Stimulated activated naive CD8-positive, alpha-beta T cell treated with anti-CD3 and anti-CD28 coated beads, Interleukin-15, Interleukin-2, amounts not matched to agents 100 U/mL and 50 U/mL, for 24 hours (primary cell): ENCODE data around the gene GALNT16.
"Not testable (repeated sequence)": the region's sequence is repeated elsewhere in the genome, so short reads cannot be mapped to it uniquely, and the experiment has no call there.

ENCODE experiments used
- ATAC-seq: fragments of 150-1000 bp; cut with Tn5 transposase; one replicate; pipeline ENCODE4 v1.10.0; 2021
- DNase-seq: peaks from one replicate; pipeline ENCODE4 v3.0.0; 2021

The GALNT16 gene

GRCh38 chr14:69260190-69260860, 367 bp downstream of the GALNT16 start:
- DNase-seq, result peak; percentile 15
- ATAC-seq, result no peak

- peak; percentile 81 for ATAC-seq
Observed at GRCh38 chr14:69260861-69261564, 1.1 kb downstream of the GALNT16 start.

GRCh38 chr14:69261761-69262331, 1.9 kb downstream of the GALNT16 start:
- DNase-seq, result no peak
- ATAC-seq, result no peak

More at GRCh38 chr14:69260861-69261564, 1.1 kb downstream of the GALNT16 start:
- DNase-seq, result peak; percentile 66

GRCh38 chr14:69262516-69262915, 2.6 kb downstream of the GALNT16 start:
- ATAC-seq (no peak), DNase-seq (no peak)

GRCh38 chr14:69263364-69263763, 3.4 kb downstream of the GALNT16 start:
- DNase-seq, result no peak
- no peak for ATAC-seq

- ATAC-seq (no peak), DNase-seq (no peak)
Observed at GRCh38 chr14:69263771-69264170, 3.8 kb downstream of the GALNT16 start.

GRCh38 chr14:69266572-69267345, 6.8 kb downstream of the GALNT16 start:
- ATAC-seq (no peak), DNase-seq (no peak)

GRCh38 chr14:69267492-69267891, 7.5 kb downstream of the GALNT16 start:
- no peak for ATAC-seq
- DNase-seq, result no peak

- ATAC-seq, result no peak
- DNase-seq, result no peak
Observed at GRCh38 chr14:69268223-69268622, 8.3 kb downstream of the GALNT16 start.

- ATAC-seq (no peak), DNase-seq (no peak)
Observed at GRCh38 chr14:69268763-69269162, 8.8 kb downstream of the GALNT16 start.

GRCh38 chr14:69269381-69269780, 9.4 kb downstream of the GALNT16 start:
- ATAC-seq (no peak), DNase-seq (no peak)

- no peak for DNase-seq
Observed at GRCh38 chr14:69270097-69270496, 10.1 kb downstream of the GALNT16 start.

GRCh38 chr14:69270795-69271708, 11.1 kb downstream of the GALNT16 start:
- no peak for DNase-seq

More at GRCh38 chr14:69270097-69270496, 10.1 kb downstream of the GALNT16 start:
- ATAC-seq, result no peak

GRCh38 chr14:69274321-69274720, 14.4 kb downstream of the GALNT16 start:
- DNase-seq, result no peak
- ATAC-seq, result no peak

More at GRCh38 chr14:69270795-69271708, 11.1 kb downstream of the GALNT16 start:
- ATAC-seq, result no peak

- DNase-seq (no peak), ATAC-seq (no peak)
Observed at GRCh38 chr14:69275331-69275730, 15.4 kb downstream of the GALNT16 start.

- not testable (repeated sequence) for ATAC-seq, DNase-seq
Observed at GRCh38 chr14:69277356-69277755, 17.4 kb downstream of the GALNT16 start.

GRCh38 chr14:69280746-69281291, 20.9 kb downstream of the GALNT16 start:
- DNase-seq (no peak), ATAC-seq (no peak)

GRCh38 chr14:69281450-69282169, 21.7 kb downstream of the GALNT16 start:
- DNase-seq, result no peak
- ATAC-seq, result no peak

GRCh38 chr14:69282448-69282847, 22.5 kb downstream of the GALNT16 start:
- no peak for DNase-seq
- ATAC-seq, result no peak

- no peak for ATAC-seq
Observed at GRCh38 chr14:69284170-69284569, 24.2 kb downstream of the GALNT16 start.

More at GRCh38 chr14:69284170-69284569, 24.2 kb downstream of the GALNT16 start:
- no peak for DNase-seq
